Upper lobe of left lung (tissue), 6 donors: Measurements from ENCODE around the gene PROB1. TPM values are rescaled to one million over a fixed set of nuclear protein-coding genes. Genes with fewer than 3 reads are reported as not detected.
A peak's percentile ranks its signal among the peaks of the same experiment; 100 is the strongest.
"Not testable (repeated sequence)": the region's sequence is repeated elsewhere in the genome, so short reads cannot be mapped to it uniquely, and the experiment has no call there.

Source experiments
- ATAC-seq, 2 donors: fragments of 200-7000 bp; cut with Tn5 transposase; one replicate each; pipeline ENCODE4 v1.9.1; 2022; ENCODE audit warnings: mild to moderate bottlenecking in 2 of 2, moderate library complexity in 2 of 2; ENCODE audit not compliant: low FRiP score in 2 of 2
- DNase-seq, 2 donors: peaks; one replicate each; pipeline ENCODE4 v3.0.0-alpha.2; 2019 to 2020
- H3K27ac ChIP-seq, 4 donors: fragments of 200-600 bp; sonication (generic); one replicate each; pipeline ENCODE4 v1.5.1; 2016 to 2019
- H3K27me3 ChIP-seq, 4 donors: fragments of 200-600 bp; sonication (generic); one replicate each; pipeline ENCODE4 v1.5.1; 2017 to 2019
- H3K36me3 ChIP-seq, 4 donors: fragments of 200-600 bp; sonication (generic); one replicate each; pipeline ENCODE4 v1.5.1; 2016 to 2019
- H3K4me1 ChIP-seq, 4 donors: fragments of 200-600 bp; sonication (generic); one replicate each; pipeline ENCODE4 v1.5.1; 2018 to 2019
- H3K4me3 ChIP-seq, 4 donors: fragments of 200-600 bp; sonication (generic); one replicate each; pipeline ENCODE4 v1.5.1; 2017 to 2019; ENCODE audit warnings: mild to moderate bottlenecking in 2 of 4, moderate library complexity in 1 of 4
- H3K9me3 ChIP-seq, 4 donors: fragments of 200-600 bp; sonication (generic); one replicate each; pipeline ENCODE4 v1.5.1; 2018 to 2019
- EP300 ChIP-seq, 4 donors: sonication (generic); formaldehyde crosslinking; IDR thresholded peaks; one replicate each; pipeline ENCODE4 v1.5.1; 2017; ENCODE audit warnings: antibody characterized with exemption in 4 of 4, control low read depth in 2 of 4
- POLR2A ChIP-seq, 4 donors: fragments of 450-650 bp; IDR thresholded peaks; one replicate each; pipeline ENCODE4 v1.5.1; 2016 to 2017; ENCODE audit warnings: antibody characterized with exemption in 4 of 4, mild to moderate bottlenecking in 2 of 4
- POLR2AphosphoS5 ChIP-seq, 2 donors: sonication (generic); formaldehyde crosslinking; IDR thresholded peaks; one replicate each; pipeline ENCODE4 v1.5.1; 2017; ENCODE audit warnings: antibody characterized with exemption in 2 of 2
- WGBS, 2 donors: methylation state at CpG; one replicate each; pipeline ENCODE4 v1.1.5; 2017 to 2018; 5-methylcytosine and 5-hydroxymethylcytosine counted together
- total RNA-seq, 6 donors: library from RNA; depleted of rRNA in 4 of 6; stranded (reverse); fragments of >200 nt in 4 of 6; gene quantifications; one replicate each; pipeline versions ENCODE4 v1.1.0 to v1.2.1, GENCODE V29; 2016 to 2021
- TF ChIP-seq, protein P1 (sequence below), 6 experiments: fragments of 450-650 bp in 4 of 6; fragments of 200-600 bp in 2 of 6; sonication (generic) in 2 of 6; IDR thresholded peaks; one replicate each; pipeline ENCODE4 v1.5.1; 2016 to 2019; ENCODE audit warnings: antibody characterized with exemption in 6 of 6
- donor health status: DM: no; HTN: no; CAD: no; lungs with moderate emphysema.
- donor health status: DM: no; HTN: yes; CAD: no; lungs with severe emphysema.

PROB1 gene
- total RNA-seq, 6 donors from 2014 or later, result 0.33 to 2.1 (median 0.95) TPM

DNA sequence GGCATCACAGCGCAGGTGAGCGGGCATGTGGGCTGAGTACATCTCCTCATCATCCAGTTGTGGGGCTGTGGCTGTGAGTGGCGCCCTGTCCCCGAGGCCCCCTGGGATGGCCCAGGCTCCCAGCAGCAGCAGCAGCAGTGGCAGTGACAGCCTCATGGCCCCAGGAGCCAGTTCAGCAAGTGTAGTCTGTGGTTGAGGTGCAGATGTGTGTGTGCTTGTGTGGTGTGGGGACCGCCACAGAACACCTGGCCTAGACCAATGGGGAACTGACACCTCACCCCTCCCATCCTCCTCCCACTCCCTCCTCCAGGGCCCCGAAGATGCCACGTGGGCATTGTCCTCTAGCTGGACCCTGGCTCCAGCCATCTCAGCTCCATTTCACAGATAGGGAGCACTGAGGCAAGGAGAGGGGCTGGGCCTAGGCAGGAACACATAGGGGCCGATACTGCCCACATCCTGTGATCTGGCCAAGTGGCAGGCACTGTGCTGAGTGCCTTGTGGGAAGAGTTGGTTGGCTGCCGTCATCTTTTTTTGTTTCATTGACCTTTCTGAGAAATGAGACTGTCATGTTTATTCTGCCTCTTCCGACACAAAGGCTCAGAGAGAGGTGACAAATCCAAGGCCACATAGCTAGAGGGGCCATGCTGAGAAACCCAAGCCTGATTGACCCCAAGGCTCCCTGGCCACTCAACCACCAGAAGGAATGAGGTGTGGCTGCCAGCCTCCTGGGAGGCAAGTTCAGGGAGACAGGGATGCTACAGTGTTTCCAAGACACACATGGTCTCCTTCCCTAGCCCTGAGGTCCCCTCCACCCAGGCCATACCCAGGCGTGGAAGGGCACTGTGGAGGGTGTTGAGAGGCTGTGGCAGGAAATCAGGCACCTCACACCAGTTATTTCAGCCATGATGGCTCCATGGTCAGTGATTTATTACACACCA, 4.9 kb downstream of the PROB1 start, which contains the start of gene MZB1:
MZB1 (minus strand) TSS at position 213 of the 938 bp plus-strand sequence; CDS start at position 156, 57 bp downstream.
- no peaks in the 10 kb centered on the region for H3K9me3 ChIP-seq
- H3K4me1 ChIP-seq, result peaks cover 20 to 59% (median 51%) of the 10 kb centered on the region in 4 donors
- peaks cover 0 to 27% (median 18%) of the 10 kb centered on the region in 4 donors for H3K27me3 ChIP-seq
- no peak within 1 kb of the TSS for H3K4me3 ChIP-seq
- no peak for DNase-seq
- peak in 1 of 2 donors; percentile 16 for TF ChIP-seq POLR2AphosphoS5 (IDR thresholded peaks at IDR 0.05)
- TF ChIP-seq, protein P1, sequence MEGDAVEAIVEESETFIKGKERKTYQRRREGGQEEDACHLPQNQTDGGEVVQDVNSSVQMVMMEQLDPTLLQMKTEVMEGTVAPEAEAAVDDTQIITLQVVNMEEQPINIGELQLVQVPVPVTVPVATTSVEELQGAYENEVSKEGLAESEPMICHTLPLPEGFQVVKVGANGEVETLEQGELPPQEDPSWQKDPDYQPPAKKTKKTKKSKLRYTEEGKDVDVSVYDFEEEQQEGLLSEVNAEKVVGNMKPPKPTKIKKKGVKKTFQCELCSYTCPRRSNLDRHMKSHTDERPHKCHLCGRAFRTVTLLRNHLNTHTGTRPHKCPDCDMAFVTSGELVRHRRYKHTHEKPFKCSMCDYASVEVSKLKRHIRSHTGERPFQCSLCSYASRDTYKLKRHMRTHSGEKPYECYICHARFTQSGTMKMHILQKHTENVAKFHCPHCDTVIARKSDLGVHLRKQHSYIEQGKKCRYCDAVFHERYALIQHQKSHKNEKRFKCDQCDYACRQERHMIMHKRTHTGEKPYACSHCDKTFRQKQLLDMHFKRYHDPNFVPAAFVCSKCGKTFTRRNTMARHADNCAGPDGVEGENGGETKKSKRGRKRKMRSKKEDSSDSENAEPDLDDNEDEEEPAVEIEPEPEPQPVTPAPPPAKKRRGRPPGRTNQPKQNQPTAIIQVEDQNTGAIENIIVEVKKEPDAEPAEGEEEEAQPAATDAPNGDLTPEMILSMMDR (IDR thresholded peaks at IDR 0.05), result no peak
- peak in 1 of 4 donors; percentile 30 for TF ChIP-seq POLR2A (IDR thresholded peaks at IDR 0.05)
- no peak for TF ChIP-seq EP300 (IDR thresholded peaks at IDR 0.05)
- H3K27ac ChIP-seq, result peak within 1 kb of the TSS in 3 of 4 donors; percentile 2 to 71 (median 64)
- 61 to 77% methylated on average over 8 to 10 of the region's 11 CpGs for WGBS, 2 donors
- no peak for ATAC-seq
- no peaks in the 10 kb centered on the region for H3K36me3 ChIP-seq

- peak overlapping the region in 2 of 4 donors; percentile 8 to 28 for H3K27ac ChIP-seq
- 16 to 25% methylated on average over 6 to 8 of the region's 8 CpGs for WGBS, 2 donors
- H3K27me3 ChIP-seq, result peaks cover 0 to 11% (median 5%) of the 10 kb centered on the region in 4 donors
- no peaks in the 10 kb centered on the region for H3K9me3 ChIP-seq
- peak in 1 of 2 donors; percentile 5 for ATAC-seq
- TF ChIP-seq POLR2AphosphoS5 (IDR thresholded peaks at IDR 0.05), result no peak
- H3K4me1 ChIP-seq, result peaks cover 14 to 50% (median 39%) of the 10 kb centered on the region in 4 donors
- DNase-seq, result no peak
- H3K36me3 ChIP-seq, result no peaks in the 10 kb centered on the region
- no peak overlapping the region for H3K4me3 ChIP-seq
These were observed 6.6 kb downstream of the PROB1 start for GRCh38 chr5:139388198-139388821.

DNA sequence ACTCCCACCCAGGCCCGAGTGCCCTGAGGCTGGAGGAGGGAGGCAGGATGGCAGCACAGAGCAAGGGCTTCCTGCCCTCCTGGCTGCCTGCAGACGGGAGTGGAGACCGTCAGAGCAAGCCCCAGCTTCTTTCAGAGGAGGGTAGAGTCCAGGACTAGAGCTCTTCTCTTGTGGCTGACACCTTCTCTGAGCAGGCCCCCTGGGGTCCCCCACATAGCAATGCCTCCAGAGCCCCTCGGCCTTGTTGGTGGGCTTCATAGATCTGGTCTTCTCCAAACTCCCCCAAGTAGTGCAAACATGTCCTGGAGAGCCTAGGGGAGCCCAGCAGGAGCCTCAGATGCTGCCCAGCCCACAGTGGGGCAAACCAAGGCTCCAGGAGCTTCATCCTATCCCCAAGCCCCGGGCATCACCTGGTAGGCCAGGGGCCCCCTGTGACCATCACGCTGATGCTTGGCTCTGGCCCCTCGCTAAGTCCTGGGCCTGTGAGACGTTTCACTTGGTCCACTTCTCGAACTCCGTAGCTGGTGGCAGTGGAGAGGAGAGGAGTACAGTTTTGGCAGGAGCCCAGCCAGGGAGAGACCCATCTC, 7.2 kb downstream of the PROB1 start:
- TF ChIP-seq, protein P1 (IDR thresholded peaks at IDR 0.05), result no peak
- no peak for TF ChIP-seq POLR2AphosphoS5 (IDR thresholded peaks at IDR 0.05)
- TF ChIP-seq POLR2A (IDR thresholded peaks at IDR 0.05), result no peak
- no peak for TF ChIP-seq EP300 (IDR thresholded peaks at IDR 0.05)
- H3K4me1 ChIP-seq, result peaks cover 10 to 44% (median 33%) of the 10 kb centered on the region in 4 donors
- ATAC-seq, result no peak
- peaks cover 0 to 6% (median 2%) of the 10 kb centered on the region in 4 donors for H3K27me3 ChIP-seq
- H3K27ac ChIP-seq, result no peak overlapping the region
- H3K36me3 ChIP-seq, result no peaks in the 10 kb centered on the region
- DNase-seq, result no peak
- no peaks in the 10 kb centered on the region for H3K9me3 ChIP-seq
- no peak overlapping the region for H3K4me3 ChIP-seq
- 69 to 79% methylated on average over 6 to 9 of the region's 10 CpGs for WGBS, 2 donors

- ATAC-seq, H3K27ac ChIP-seq, H3K27me3 ChIP-seq, H3K9me3 ChIP-seq, H3K4me3 ChIP-seq, H3K36me3 ChIP-seq, DNase-seq: not testable (repeated sequence)
- 93 to 96% methylated on average over 10 of the region's 10 CpGs for WGBS, 2 donors
- peaks cover 6 to 36% (median 27%) of the 10 kb centered on the region in 4 donors for H3K4me1 ChIP-seq
These were observed 7.9 kb downstream of the PROB1 start for GRCh38 chr5:139386956-139387355.

GRCh38 chr5:139386050-139386438, 8.9 kb downstream of the PROB1 start:
- 51 to 76% methylated on average over 5 of the region's 5 CpGs for WGBS, 2 donors
- H3K4me1 ChIP-seq, result peaks cover 6 to 28% (median 21%) of the 10 kb centered on the region in 4 donors
- peak overlapping the region in 1 of 4 donors; percentile 78 for H3K27ac ChIP-seq
- no peaks in the 10 kb centered on the region for H3K27me3 ChIP-seq
- no peak overlapping the region for H3K4me3 ChIP-seq
- no peak for ATAC-seq
- no peaks in the 10 kb centered on the region for H3K36me3 ChIP-seq
- no peaks in the 10 kb centered on the region for H3K9me3 ChIP-seq
- no peak for TF ChIP-seq EP300 (IDR thresholded peaks at IDR 0.05)
- TF ChIP-seq POLR2AphosphoS5 (IDR thresholded peaks at IDR 0.05), result no peak
- TF ChIP-seq, protein P1 (IDR thresholded peaks at IDR 0.05), result no peak
- TF ChIP-seq POLR2A (IDR thresholded peaks at IDR 0.05), result no peak
- no peak for DNase-seq
